Measurements from ENCODE around the gene AKAP13. TPM values are rescaled to one million over a fixed set of nuclear protein-coding genes. Genes with fewer than 3 reads are reported as not detected.

The AKAP13 gene
- total RNA-seq, 3 donors from 2014 or later: 198 to 331 (median 259) TPM

DNA sequence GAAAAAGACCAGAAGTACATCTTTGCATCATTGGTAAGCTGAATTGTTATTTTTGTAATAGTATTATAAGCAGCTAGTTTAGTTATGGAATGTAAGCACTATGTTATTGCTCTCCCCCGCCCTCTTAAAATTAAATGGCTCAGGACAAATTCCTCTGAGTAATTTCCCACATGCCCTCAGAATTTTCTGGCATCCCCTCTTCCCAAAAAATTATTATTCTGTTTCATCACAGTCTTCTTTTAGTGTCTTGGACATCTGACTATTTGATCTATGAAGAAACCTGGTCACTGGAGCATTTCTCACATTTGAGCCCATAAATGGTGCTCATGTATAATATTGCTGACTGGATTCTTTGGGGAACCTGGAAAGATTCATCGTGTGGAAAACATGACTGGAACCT lies 346.1 kb downstream of the AKAP13 start:
- H3K27ac ChIP-seq: peak overlapping the region; percentile 68 to 81
- TF ChIP-seq, protein P1, sequence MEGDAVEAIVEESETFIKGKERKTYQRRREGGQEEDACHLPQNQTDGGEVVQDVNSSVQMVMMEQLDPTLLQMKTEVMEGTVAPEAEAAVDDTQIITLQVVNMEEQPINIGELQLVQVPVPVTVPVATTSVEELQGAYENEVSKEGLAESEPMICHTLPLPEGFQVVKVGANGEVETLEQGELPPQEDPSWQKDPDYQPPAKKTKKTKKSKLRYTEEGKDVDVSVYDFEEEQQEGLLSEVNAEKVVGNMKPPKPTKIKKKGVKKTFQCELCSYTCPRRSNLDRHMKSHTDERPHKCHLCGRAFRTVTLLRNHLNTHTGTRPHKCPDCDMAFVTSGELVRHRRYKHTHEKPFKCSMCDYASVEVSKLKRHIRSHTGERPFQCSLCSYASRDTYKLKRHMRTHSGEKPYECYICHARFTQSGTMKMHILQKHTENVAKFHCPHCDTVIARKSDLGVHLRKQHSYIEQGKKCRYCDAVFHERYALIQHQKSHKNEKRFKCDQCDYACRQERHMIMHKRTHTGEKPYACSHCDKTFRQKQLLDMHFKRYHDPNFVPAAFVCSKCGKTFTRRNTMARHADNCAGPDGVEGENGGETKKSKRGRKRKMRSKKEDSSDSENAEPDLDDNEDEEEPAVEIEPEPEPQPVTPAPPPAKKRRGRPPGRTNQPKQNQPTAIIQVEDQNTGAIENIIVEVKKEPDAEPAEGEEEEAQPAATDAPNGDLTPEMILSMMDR (IDR thresholded peaks at IDR 0.05): no peak
- TF ChIP-seq POLR2A (IDR thresholded peaks at IDR 0.05) (no peak), POLR2AphosphoS5 (IDR thresholded peaks at IDR 0.05) (no peak)
- no peak for DNase-seq (ENCODE audit: low spot score in 2 of 2)
- H3K4me1 ChIP-seq: no peaks in the 10 kb centered on the region
- H3K9me3 ChIP-seq: no peaks in the 10 kb centered on the region
- H3K27me3 ChIP-seq: no peaks in the 10 kb centered on the region
- no peak overlapping the region for H3K4me3 ChIP-seq
- intact Hi-C loops (cut with DNase I; ENCODE audit: low total_unique reads): no loop called here
- peaks cover 9% of the 10 kb centered on the region for H3K36me3 ChIP-seq

DNA sequence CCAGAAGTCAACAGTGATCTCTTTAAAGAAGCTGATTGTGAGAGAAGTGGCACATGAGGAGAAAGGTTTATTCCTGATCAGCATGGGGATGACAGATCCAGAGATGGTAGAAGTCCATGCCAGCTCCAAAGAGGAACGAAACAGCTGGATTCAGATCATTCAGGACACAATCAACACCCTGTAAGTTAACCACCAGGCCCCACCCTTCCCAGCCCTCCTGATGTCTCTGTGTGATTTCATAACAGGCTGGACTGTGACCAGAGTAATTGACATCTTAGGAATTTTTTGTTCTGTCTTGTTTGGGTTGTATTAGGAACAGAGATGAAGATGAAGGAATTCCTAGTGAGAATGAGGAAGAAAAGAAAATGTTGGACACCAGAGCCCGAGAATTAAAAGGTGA lies 346.7 kb downstream of the AKAP13 start:
- intact Hi-C loops (cut with DNase I; ENCODE audit: low total_unique reads): no loop called here
- Histone ChIP-seq H3K36me3 (peaks cover 4% of the 10 kb centered on the region), H3K4me1 (no peaks in the 10 kb centered on the region), H3K9me3 (no peaks in the 10 kb centered on the region), H3K27ac (peak overlapping the region; percentile 68 to 81), H3K27me3 (no peaks in the 10 kb centered on the region), H3K4me3 (no peak overlapping the region)
- TF ChIP-seq POLR2AphosphoS5 (IDR thresholded peaks at IDR 0.05) (peak in 1 of 3 donors; percentile 38), POLR2A (IDR thresholded peaks at IDR 0.05) (no peak)
- no peak for DNase-seq (ENCODE audit: low spot score in 2 of 2)

DNA sequence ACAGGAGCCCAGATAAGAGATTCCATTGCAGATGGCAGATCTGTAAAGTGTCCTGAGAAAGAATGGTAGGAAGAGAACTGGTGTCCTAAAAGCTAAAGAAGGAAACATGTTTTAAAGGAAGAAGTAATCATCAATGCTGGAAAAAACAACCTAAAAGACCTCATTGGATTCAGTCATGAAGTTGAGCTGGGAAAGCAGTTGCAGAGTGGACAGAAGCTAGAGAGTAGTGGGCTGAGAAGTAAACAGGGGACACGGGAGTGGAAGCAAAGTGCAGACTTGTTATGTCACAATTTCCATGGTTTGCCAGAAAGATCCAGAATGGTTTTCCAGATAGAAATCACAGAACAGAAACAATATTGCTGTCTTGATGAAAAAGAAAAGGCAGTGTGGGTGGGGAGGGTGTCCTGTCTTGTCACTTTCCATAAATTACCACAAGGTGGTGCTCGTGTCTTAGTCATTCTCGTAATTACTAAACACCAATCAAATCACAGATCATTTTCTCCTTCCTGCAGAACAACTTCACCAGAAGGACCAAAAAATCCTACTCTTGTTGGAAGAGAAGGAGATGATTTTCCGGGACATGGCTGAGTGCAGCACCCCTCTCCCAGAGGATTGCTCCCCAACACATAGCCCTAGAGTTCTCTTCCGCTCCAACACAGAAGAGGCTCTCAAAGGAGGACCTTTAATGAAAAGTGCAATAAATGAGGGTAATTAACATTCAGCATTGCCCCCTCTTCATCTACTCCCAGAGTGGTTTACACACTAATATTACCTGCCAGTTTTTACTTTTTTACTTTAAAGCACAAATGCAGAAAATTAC lies 349.8 kb downstream of the AKAP13 start:
- no peak for DNase-seq (ENCODE audit: low spot score in 2 of 2)
- no peaks in the 10 kb centered on the region for H3K4me1 ChIP-seq
- no peaks in the 10 kb centered on the region for H3K27me3 ChIP-seq
- peaks cover 0 to 13% of the 10 kb centered on the region in 2 donors for H3K9me3 ChIP-seq
- peak overlapping the region in 1 of 2 donors; percentile 41 for H3K27ac ChIP-seq
- H3K4me3 ChIP-seq: no peak overlapping the region
- intact Hi-C loops (cut with DNase I; ENCODE audit: low total_unique reads): loop anchor here (10.0 kb wide), 1 partner anchor 105 kb away; no protein-coding TSS in a partner anchor
- TF ChIP-seq, protein P1 (IDR thresholded peaks at IDR 0.05): peak in 2 of 3 donors; percentile 79 to 91
- TF ChIP-seq POLR2A (IDR thresholded peaks at IDR 0.05) (no peak), POLR2AphosphoS5 (IDR thresholded peaks at IDR 0.05) (no peak)
- H3K36me3 ChIP-seq: no peaks in the 10 kb centered on the region

DNA sequence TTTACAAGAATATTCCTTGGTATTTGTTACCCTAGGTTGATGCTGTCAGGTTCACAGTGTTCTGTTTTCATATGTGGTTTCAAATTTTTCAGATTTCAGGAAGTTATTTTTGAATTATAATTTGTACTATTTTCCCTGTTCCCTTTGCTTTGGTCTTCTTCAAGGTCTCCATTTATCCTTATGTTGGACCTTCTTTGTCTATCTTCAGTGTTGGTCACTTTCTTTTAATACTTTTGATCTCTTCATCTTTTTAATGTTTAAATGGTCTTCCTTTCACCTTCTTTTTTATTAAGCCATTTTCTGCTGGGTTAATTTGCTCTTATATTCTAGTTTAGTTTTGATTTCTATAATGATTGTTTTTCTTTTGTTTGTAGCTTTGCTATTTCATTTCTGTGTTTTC lies 353.0 kb downstream of the AKAP13 start:
- Histone ChIP-seq H3K4me1 (no peaks in the 10 kb centered on the region), H3K9me3 (peaks cover 0 to 13% of the 10 kb centered on the region in 2 donors), H3K27ac (no peak overlapping the region), H3K27me3 (no peaks in the 10 kb centered on the region), H3K4me3 (no peak overlapping the region), H3K36me3 (no peaks in the 10 kb centered on the region)
- no peak for DNase-seq (ENCODE audit: low spot score in 2 of 2)
- TF ChIP-seq POLR2AphosphoS5 (IDR thresholded peaks at IDR 0.05) (no peak), POLR2A (IDR thresholded peaks at IDR 0.05) (no peak)
- TF ChIP-seq, protein P1 (IDR thresholded peaks at IDR 0.05): no peak
- intact Hi-C loops (cut with DNase I; ENCODE audit: low total_unique reads): loop anchor here (10.0 kb wide), 1 partner anchor 101 kb away; no protein-coding TSS in a partner anchor

DNA sequence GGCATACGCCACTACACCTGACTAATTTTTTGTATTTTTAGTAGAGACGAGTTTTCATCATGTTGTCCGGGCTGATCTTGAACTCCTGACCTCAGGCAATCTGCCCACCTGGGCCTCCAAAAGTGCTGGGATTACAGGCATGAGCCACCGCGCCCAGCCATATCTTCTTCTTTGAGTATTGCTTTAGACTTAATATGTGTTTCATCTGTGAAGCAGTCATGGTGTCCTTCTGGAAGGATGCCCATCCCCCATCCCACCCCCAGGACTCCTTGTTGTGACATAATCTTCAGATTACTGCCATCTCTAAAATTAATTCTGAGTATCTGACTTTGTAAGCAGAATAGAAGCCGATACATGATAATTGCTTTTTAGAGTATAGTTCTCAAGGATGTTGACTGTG lies 356.7 kb downstream of the AKAP13 start:
- TF ChIP-seq, protein P1 (IDR thresholded peaks at IDR 0.05): no peak
- TF ChIP-seq POLR2AphosphoS5 (IDR thresholded peaks at IDR 0.05): no peak
- TF ChIP-seq POLR2A (IDR thresholded peaks at IDR 0.05): no peak
- no peak for DNase-seq (ENCODE audit: low spot score in 2 of 2)
- H3K27me3 ChIP-seq: no peaks in the 10 kb centered on the region
- intact Hi-C loops (cut with DNase I; ENCODE audit: low total_unique reads): loop anchor here (10.0 kb wide), 1 partner anchor 98 kb away; no protein-coding TSS in a partner anchor
- H3K4me1 ChIP-seq: no peaks in the 10 kb centered on the region
- H3K9me3 ChIP-seq: peaks cover 0 to 13% of the 10 kb centered on the region in 2 donors
- H3K4me3 ChIP-seq: no peak overlapping the region
- H3K27ac ChIP-seq: no peak overlapping the region
- H3K36me3 ChIP-seq: no peaks in the 10 kb centered on the region

Measured in breast epithelium (tissue), 4 donors.